Measurements from ENCODE around the gene HOTAIR. TPM values are rescaled to one million over a fixed set of nuclear protein-coding genes. Genes with fewer than 3 reads are reported as not detected.

Gene HOTAIR
- total RNA-seq, 6 donors from 2014 or later: not detected

GRCh38 chr12:53944209-53944608, 30.5 kb downstream of the HOTAIR start:
- no peak overlapping the region for H3K4me3 ChIP-seq
- H3K27me3 ChIP-seq: peaks cover 2 to 66% (median 26%) of the 10 kb centered on the region in 4 donors
- peaks cover 0 to 6% (median 1%) of the 10 kb centered on the region in 4 donors for H3K4me1 ChIP-seq
- H3K36me3 ChIP-seq: no peaks in the 10 kb centered on the region
- DNase-seq (no peak), ATAC-seq (ENCODE audit: low FRiP score in 2 of 2) (no peak)
- no peaks in the 10 kb centered on the region for H3K9me3 ChIP-seq
- 15 to 18% methylated on average over 4 of the region's 4 CpGs for WGBS, 2 donors
- TF ChIP-seq POLR2AphosphoS5 (IDR thresholded peaks at IDR 0.05): no peak
- no peak for TF ChIP-seq CTCF (IDR thresholded peaks at IDR 0.05)
- H3K27ac ChIP-seq: no peak overlapping the region

GRCh38 chr12:53942467-53942997, 32.2 kb downstream of the HOTAIR start:
- H3K27ac ChIP-seq: no peak overlapping the region
- no peak for DNase-seq
- H3K27me3 ChIP-seq: peaks cover 3 to 74% (median 37%) of the 10 kb centered on the region in 4 donors
- H3K4me1 ChIP-seq: peaks cover 0 to 16% (median 7%) of the 10 kb centered on the region in 4 donors
- H3K4me3 ChIP-seq: no peak overlapping the region
- WGBS, 2 donors: 15 to 19% methylated on average over 2 of the region's 2 CpGs
- no peak for ATAC-seq (ENCODE audit: low FRiP score in 2 of 2)
- no peaks in the 10 kb centered on the region for H3K36me3 ChIP-seq
- H3K9me3 ChIP-seq: no peaks in the 10 kb centered on the region
- TF ChIP-seq EP300 (IDR thresholded peaks at IDR 0.05) (no peak), POLR2AphosphoS5 (IDR thresholded peaks at IDR 0.05) (no peak), POLR2A (IDR thresholded peaks at IDR 0.05) (no peak), CTCF (IDR thresholded peaks at IDR 0.05) (no peak)

- Histone ChIP-seq H3K27me3 (peaks cover 3 to 80% (median 41%) of the 10 kb centered on the region in 4 donors), H3K9me3 (no peaks in the 10 kb centered on the region), H3K36me3 (no peaks in the 10 kb centered on the region), H3K4me3 (no peak overlapping the region), H3K27ac (no peak overlapping the region), H3K4me1 (peaks cover 0 to 16% (median 7%) of the 10 kb centered on the region in 4 donors)
- 23 to 26% methylated on average over 5 of the region's 5 CpGs for WGBS, 2 donors
- ATAC-seq (ENCODE audit: low FRiP score in 2 of 2) (no peak), DNase-seq (no peak)
- no peak for TF ChIP-seq EP300 (IDR thresholded peaks at IDR 0.05)
- TF ChIP-seq CTCF (IDR thresholded peaks at IDR 0.05): no peak
- TF ChIP-seq POLR2A (IDR thresholded peaks at IDR 0.05): no peak
- no peak for TF ChIP-seq POLR2AphosphoS5 (IDR thresholded peaks at IDR 0.05)
Measured at GRCh38 chr12:53941750-53942149, 33.0 kb downstream of the HOTAIR start.

GRCh38 chr12:53941187-53941586, 33.6 kb downstream of the HOTAIR start:
- Histone ChIP-seq H3K27ac (no peak overlapping the region), H3K4me3 (no peak overlapping the region), H3K9me3 (no peaks in the 10 kb centered on the region), H3K4me1 (peaks cover 0 to 16% (median 7%) of the 10 kb centered on the region in 4 donors), H3K27me3 (peaks cover 2 to 79% (median 43%) of the 10 kb centered on the region in 4 donors), H3K36me3 (no peaks in the 10 kb centered on the region)
- DNase-seq (no peak), ATAC-seq (ENCODE audit: low FRiP score in 2 of 2) (no peak)
- TF ChIP-seq CTCF (IDR thresholded peaks at IDR 0.05) (no peak), POLR2A (IDR thresholded peaks at IDR 0.05) (no peak), POLR2AphosphoS5 (IDR thresholded peaks at IDR 0.05) (no peak), EP300 (IDR thresholded peaks at IDR 0.05) (no peak)

GRCh38 chr12:53940443-53941014, 34.2 kb downstream of the HOTAIR start:
- Histone ChIP-seq H3K9me3 (no peaks in the 10 kb centered on the region), H3K36me3 (no peaks in the 10 kb centered on the region), H3K4me1 (peaks cover 2 to 22% (median 7%) of the 10 kb centered on the region in 4 donors), H3K27ac (no peak overlapping the region), H3K27me3 (peaks cover 2 to 80% (median 43%) of the 10 kb centered on the region in 4 donors), H3K4me3 (no peak overlapping the region)
- WGBS, 2 donors: 4 to 10% methylated on average over 5 to 9 of the region's 9 CpGs
- no peak for DNase-seq
- ATAC-seq (ENCODE audit: low FRiP score in 2 of 2): no peak
- TF ChIP-seq POLR2AphosphoS5 (IDR thresholded peaks at IDR 0.05) (no peak), CTCF (IDR thresholded peaks at IDR 0.05) (no peak), POLR2A (IDR thresholded peaks at IDR 0.05) (no peak), EP300 (IDR thresholded peaks at IDR 0.05) (no peak)

All from upper lobe of left lung (tissue), 6 donors.